Measurements from ENCODE around the gene DDAH1.
"Not testable (repeated sequence)": the region's sequence is repeated elsewhere in the genome, so short reads cannot be mapped to it uniquely, and the experiment has no call there.

Gene DDAH1

GRCh38 chr1:85465099-85465785 is at the start of gene DDAH1:
DDAH1 (minus strand) TSS chr1:85465159; CDS start chr1:85465045, 114 bp downstream.
- DNase-seq = peak; percentile 15

GRCh38 chr1:85513998-85514397 is 49.0 kb upstream of the DDAH1 start:
- DNase-seq = not testable (repeated sequence)

- no peak for DNase-seq
Measured at GRCh38 chr1:85504417-85504816, 39.5 kb upstream of the DDAH1 start.

GRCh38 chr1:85502625-85503083 is 37.7 kb upstream of the DDAH1 start:
- no peak for DNase-seq

GRCh38 chr1:85502171-85502570 is 37.2 kb upstream of the DDAH1 start:
- DNase-seq = no peak

- DNase-seq = no peak
Measured at GRCh38 chr1:85501355-85501898, 36.5 kb upstream of the DDAH1 start.

GRCh38 chr1:85496941-85497582 is 32.1 kb upstream of the DDAH1 start:
- no peak for DNase-seq

- DNase-seq = no peak
Measured at GRCh38 chr1:85495556-85495955, 30.6 kb upstream of the DDAH1 start.

GRCh38 chr1:85494904-85495266 is 29.9 kb upstream of the DDAH1 start:
- DNase-seq = no peak

GRCh38 chr1:85494074-85494903 is 29.3 kb upstream of the DDAH1 start:
- DNase-seq = no peak

- no peak for DNase-seq
Measured at GRCh38 chr1:85490270-85490985, 25.5 kb upstream of the DDAH1 start.

- DNase-seq = no peak
Measured at GRCh38 chr1:85488126-85488525, 23.2 kb upstream of the DDAH1 start.

- DNase-seq = no peak
Measured at GRCh38 chr1:85485516-85485915, 20.6 kb upstream of the DDAH1 start.

GRCh38 chr1:85484716-85485115 is 19.8 kb upstream of the DDAH1 start:
- no peak for DNase-seq

- DNase-seq = no peak
Measured at GRCh38 chr1:85484264-85484663, 19.3 kb upstream of the DDAH1 start.

GRCh38 chr1:85481688-85482087 is 16.7 kb upstream of the DDAH1 start:
- no peak for DNase-seq

- DNase-seq = no peak
Measured at GRCh38 chr1:85480566-85480965, 15.6 kb upstream of the DDAH1 start.

- DNase-seq = no peak
Measured at GRCh38 chr1:85479491-85479890, 14.5 kb upstream of the DDAH1 start.

GRCh38 chr1:85478366-85478765 is 13.4 kb upstream of the DDAH1 start:
- DNase-seq = no peak

- DNase-seq = no peak
Measured at GRCh38 chr1:85475055-85475454, 10.1 kb upstream of the DDAH1 start.

- DNase-seq = no peak
Measured at GRCh38 chr1:85473390-85473789, 8.4 kb upstream of the DDAH1 start.

GRCh38 chr1:85471558-85471957 is 6.6 kb upstream of the DDAH1 start:
- DNase-seq = no peak

GRCh38 chr1:85470130-85470529 is 5.2 kb upstream of the DDAH1 start:
- DNase-seq = not testable (repeated sequence)

Data from activated naive CD4-positive, alpha-beta T cell treated with anti-CD3 and anti-CD28 coated beads, Interleukin-2, amount 50 U/mL, for 16 hours (primary cell).